Left ventricle myocardium inferior (tissue), 1 donor: Measurements from ENCODE around the gene ZNF585A. TPM values are rescaled to one million over a fixed set of nuclear protein-coding genes. Genes with fewer than 3 reads are reported as not detected.
"Not testable (repeated sequence)": the region's sequence is repeated elsewhere in the genome, so short reads cannot be mapped to it uniquely, and the experiment has no call there.

Experiments
- DNase-seq: peaks from one replicate; pipeline ENCODE4 v3.0.0-alpha.2; 2020
- H3K27ac ChIP-seq: fragments of 200-600 bp; replicated peaks from 2 replicates; pipeline ENCODE4 v1.8.0; 2021
- H3K27me3 ChIP-seq: fragments of 200-600 bp; 2 replicates; pipeline ENCODE4 v1.8.0; 2021; ENCODE audit warnings: low read depth
- H3K36me3 ChIP-seq: fragments of 200-600 bp; 2 replicates; pipeline ENCODE4 v1.8.0; 2021
- H3K4me1 ChIP-seq: fragments of 200-600 bp; 2 replicates; pipeline ENCODE4 v1.8.0; 2021
- H3K4me3 ChIP-seq: fragments of 200-600 bp; 2 replicates; pipeline ENCODE4 v1.8.0; 2021; ENCODE audit warnings: mild to moderate bottlenecking, moderate library complexity
- H3K9me3 ChIP-seq: fragments of 200-600 bp; replicated peaks from 2 replicates; pipeline ENCODE4 v1.8.0; 2021
- CTCF ChIP-seq: fragments of 200-600 bp; IDR thresholded peaks from 2 replicates; pipeline ENCODE4 v1.8.0; 2021; ENCODE audit warnings: antibody characterized with exemption, mild to moderate bottlenecking, borderline replicate concordance
- intact Hi-C: fragments of 100-400 bp; cut with micrococcal nuclease; formaldehyde crosslinking; loops from one replicate; pipeline ENCODE4 v1.11.0; 2022
- total RNA-seq: library from RNA; stranded (reverse); fragmentation: NEBNext Ultra II Directional; extraction: Animal tissue kit (Norgen Biotek cat#: 25700); gene quantifications from one replicate; pipeline ENCODE4 v1.2.1, GENCODE V29; 2021
- donor health status: DM: no; HTN: yes; CAD: no; lungs with severe emphysema.

ZNF585A gene
- total RNA-seq, 1 donor from 2014 or later = 11.4 TPM

GRCh38 chr19:37148214-37148613 is 24.3 kb downstream of the ZNF585A start:
- DNase-seq = no peak
- peaks cover 93% of the 10 kb centered on the region for H3K36me3 ChIP-seq
- no peak overlapping the region for H3K27ac ChIP-seq
- no peak for TF ChIP-seq CTCF
- H3K9me3 ChIP-seq = peaks cover 94% of the 10 kb centered on the region
- no peaks in the 10 kb centered on the region for H3K27me3 ChIP-seq
- intact Hi-C loops = no loop called here
- no peak overlapping the region for H3K4me3 ChIP-seq
- H3K4me1 ChIP-seq = no peaks in the 10 kb centered on the region

- H3K4me3 ChIP-seq = no peak overlapping the region
- H3K27me3 ChIP-seq = no peaks in the 10 kb centered on the region
- H3K36me3 ChIP-seq = peaks cover 58% of the 10 kb centered on the region
- no peak for TF ChIP-seq CTCF
- H3K9me3 ChIP-seq = peaks cover 100% of the 10 kb centered on the region
- intact Hi-C loops = no loop called here
- H3K27ac ChIP-seq = no peak overlapping the region
- no peaks in the 10 kb centered on the region for H3K4me1 ChIP-seq
- DNase-seq = no peak
Observed at GRCh38 chr19:37136111-37136510, 36.4 kb downstream of the ZNF585A start.

- Histone ChIP-seq H3K27me3 (no peaks in the 10 kb centered on the region), H3K4me3 (no peak overlapping the region), H3K36me3 (peaks cover 100% of the 10 kb centered on the region), H3K27ac (no peak overlapping the region), H3K9me3 (peaks cover 100% of the 10 kb centered on the region), H3K4me1 (no peaks in the 10 kb centered on the region)
- DNase-seq = no peak
- intact Hi-C loops = no loop called here
- TF ChIP-seq CTCF = no peak
Observed at GRCh38 chr19:37128821-37129177, 43.7 kb downstream of the ZNF585A start.

- peaks cover 100% of the 10 kb centered on the region for H3K9me3 ChIP-seq
- H3K4me3 ChIP-seq = no peak overlapping the region
- DNase-seq = no peak
- H3K36me3 ChIP-seq = peaks cover 100% of the 10 kb centered on the region
- no peak for TF ChIP-seq CTCF
- no peaks in the 10 kb centered on the region for H3K27me3 ChIP-seq
- no peaks in the 10 kb centered on the region for H3K4me1 ChIP-seq
- H3K27ac ChIP-seq = no peak overlapping the region
- intact Hi-C loops = no loop called here
Observed at GRCh38 chr19:37127999-37128820, 44.3 kb downstream of the ZNF585A start.

- H3K4me3 ChIP-seq, H3K27ac ChIP-seq, DNase-seq, H3K4me1 ChIP-seq, intact Hi-C loops, H3K27me3 ChIP-seq: not testable (repeated sequence)
- peaks cover 59% of the 10 kb centered on the region for H3K36me3 ChIP-seq
- peaks cover 93% of the 10 kb centered on the region for H3K9me3 ChIP-seq
Observed at GRCh38 chr19:37122093-37122492, 50.4 kb downstream of the ZNF585A start.

- Histone ChIP-seq H3K36me3 (peaks cover 91% of the 10 kb centered on the region), H3K4me3 (no peak overlapping the region), H3K27ac (no peak overlapping the region), H3K27me3 (no peaks in the 10 kb centered on the region), H3K4me1 (no peaks in the 10 kb centered on the region), H3K9me3 (peaks cover 99% of the 10 kb centered on the region)
- intact Hi-C loops = no loop called here
- TF ChIP-seq CTCF = no peak
- no peak for DNase-seq
Observed at GRCh38 chr19:37114001-37114400, 58.5 kb downstream of the ZNF585A start.

GRCh38 chr19:37111753-37112152 is 60.7 kb downstream of the ZNF585A start:
- H3K27me3 ChIP-seq, intact Hi-C loops, DNase-seq, H3K27ac ChIP-seq, H3K4me3 ChIP-seq, H3K4me1 ChIP-seq: not testable (repeated sequence)
- Histone ChIP-seq H3K9me3 (peaks cover 100% of the 10 kb centered on the region), H3K36me3 (peaks cover 98% of the 10 kb centered on the region)

GRCh38 chr19:37104135-37104534 is 68.4 kb downstream of the ZNF585A start:
- H3K4me1 ChIP-seq, H3K27ac ChIP-seq: not testable (repeated sequence)

More at GRCh38 chr19:37104135-37104534, 68.4 kb downstream of the ZNF585A start:
- DNase-seq, H3K27me3 ChIP-seq, H3K4me3 ChIP-seq, intact Hi-C loops: not testable (repeated sequence)
- Histone ChIP-seq H3K9me3 (peaks cover 94% of the 10 kb centered on the region), H3K36me3 (peaks cover 91% of the 10 kb centered on the region)
